Middle frontal gyrus (tissue), 1 donor: ENCODE measurements around the gene KARS1.
"Not testable (repeated sequence)": the region's sequence is repeated elsewhere in the genome, so short reads cannot be mapped to it uniquely, and the experiment has no call there.

Source experiments
- DNase-seq: peaks from one replicate; pipeline ENCODE4 v3.0.0-alpha.2; 2015; ENCODE audit warnings: low spot score; ENCODE audit errors: extremely low spot score

The KARS1 gene

GRCh38 chr16:75626806-75627205 is 20.7 kb downstream of the KARS1 start:
- no peak for DNase-seq

- no peak for DNase-seq
These were observed 22.5 kb downstream of the KARS1 start for GRCh38 chr16:75624921-75625334.

GRCh38 chr16:75622761-75623605 is 24.5 kb downstream of the KARS1 start, which contains the start of gene ADAT1:
ADAT1 (minus strand) TSS chr16:75623281; CDS start chr16:75620799, 2,482 bp downstream.
- DNase-seq: peak; percentile 97

DNA sequence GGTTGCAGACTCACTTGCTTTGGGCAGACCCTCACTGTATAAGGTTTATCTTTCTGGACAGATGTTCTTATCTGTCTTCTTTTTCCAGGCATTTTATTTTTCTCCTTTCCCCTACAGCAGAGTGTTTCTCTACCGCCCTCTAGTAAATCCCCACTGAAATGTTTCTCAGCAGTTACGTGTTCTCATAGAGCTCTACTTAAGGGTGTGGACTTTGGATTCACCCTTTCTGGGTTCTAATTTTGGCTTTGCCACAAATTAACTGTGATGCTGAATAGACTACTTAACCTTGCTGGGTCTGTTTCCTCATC is 26.3 kb downstream of the KARS1 start:
- DNase-seq: no peak

- no peak for DNase-seq
These were observed 26.9 kb downstream of the KARS1 start for GRCh38 chr16:75620326-75621169.

- no peak for DNase-seq
These were observed 28.7 kb downstream of the KARS1 start for GRCh38 chr16:75618780-75619179.

DNA sequence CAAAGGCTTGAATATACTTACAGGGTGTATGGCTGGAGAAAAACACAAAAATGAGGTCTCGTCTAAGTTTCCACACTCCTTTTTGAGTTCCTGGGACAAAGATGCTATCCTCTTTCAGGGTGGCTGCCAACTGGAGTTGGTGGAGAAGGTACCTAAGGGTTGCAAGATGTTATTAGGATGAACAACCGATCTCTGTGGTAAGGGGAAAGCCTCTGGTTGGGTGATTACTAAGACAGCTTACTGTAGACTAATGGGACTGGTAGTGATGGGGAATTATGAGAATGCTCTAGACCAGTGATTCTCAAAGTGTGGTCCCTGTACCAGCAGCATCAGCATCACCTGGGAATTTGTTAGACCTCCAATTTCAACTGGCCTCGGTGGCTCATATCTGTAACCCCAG is 30.3 kb downstream of the KARS1 start:
- no peak for DNase-seq

DNA sequence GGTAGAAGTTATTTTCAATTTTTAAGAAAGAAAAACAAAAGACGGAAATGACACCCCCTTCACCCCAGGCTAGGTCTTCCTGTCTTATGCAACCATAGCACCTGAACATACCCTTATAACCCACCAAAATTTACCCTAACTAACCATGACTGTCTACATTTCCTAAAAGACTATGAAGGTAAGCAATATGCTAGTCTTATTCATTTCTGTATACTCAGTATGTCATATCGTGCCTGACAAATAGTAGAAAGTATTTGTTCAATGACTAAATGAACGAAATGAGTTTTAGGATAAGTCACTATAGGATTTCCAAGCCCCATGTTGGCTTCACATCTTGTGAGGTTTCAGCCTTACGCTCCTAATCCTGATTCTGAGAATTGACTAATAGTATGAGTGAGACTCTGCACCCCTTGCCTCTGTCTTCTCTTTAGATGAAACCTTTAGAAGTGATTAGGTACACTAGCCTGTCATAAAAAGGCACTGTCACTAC is 30.9 kb downstream of the KARS1 start:
- DNase-seq: no peak

GRCh38 chr16:75615619-75616018 is 31.8 kb downstream of the KARS1 start:
- no peak for DNase-seq

- DNase-seq: no peak
These were observed 33.2 kb downstream of the KARS1 start for GRCh38 chr16:75614066-75614897.

DNA sequence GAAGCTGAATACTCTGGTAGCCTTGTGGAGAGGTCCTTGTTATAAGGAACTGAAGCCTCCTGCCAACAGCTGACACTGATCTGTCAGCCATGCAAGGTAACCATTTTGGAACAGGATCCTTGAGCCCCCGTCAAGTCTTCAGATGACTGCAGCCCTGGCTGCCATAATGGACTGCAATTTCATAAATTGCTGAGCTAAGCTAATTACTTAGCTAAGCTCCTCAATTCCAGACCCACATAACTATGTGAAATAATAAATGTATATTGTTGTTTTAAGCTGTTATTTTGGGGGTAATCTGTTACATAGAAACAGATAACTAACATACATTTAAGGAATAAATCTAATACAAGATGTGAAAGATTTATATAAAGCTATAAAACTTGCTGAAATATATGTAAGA is 41.0 kb downstream of the KARS1 start:
- DNase-seq: no peak

GRCh38 chr16:75603241-75603640 is 44.2 kb downstream of the KARS1 start:
- no peak for DNase-seq

- no peak for DNase-seq
These were observed 47.8 kb downstream of the KARS1 start for GRCh38 chr16:75599452-75600277.

DNA sequence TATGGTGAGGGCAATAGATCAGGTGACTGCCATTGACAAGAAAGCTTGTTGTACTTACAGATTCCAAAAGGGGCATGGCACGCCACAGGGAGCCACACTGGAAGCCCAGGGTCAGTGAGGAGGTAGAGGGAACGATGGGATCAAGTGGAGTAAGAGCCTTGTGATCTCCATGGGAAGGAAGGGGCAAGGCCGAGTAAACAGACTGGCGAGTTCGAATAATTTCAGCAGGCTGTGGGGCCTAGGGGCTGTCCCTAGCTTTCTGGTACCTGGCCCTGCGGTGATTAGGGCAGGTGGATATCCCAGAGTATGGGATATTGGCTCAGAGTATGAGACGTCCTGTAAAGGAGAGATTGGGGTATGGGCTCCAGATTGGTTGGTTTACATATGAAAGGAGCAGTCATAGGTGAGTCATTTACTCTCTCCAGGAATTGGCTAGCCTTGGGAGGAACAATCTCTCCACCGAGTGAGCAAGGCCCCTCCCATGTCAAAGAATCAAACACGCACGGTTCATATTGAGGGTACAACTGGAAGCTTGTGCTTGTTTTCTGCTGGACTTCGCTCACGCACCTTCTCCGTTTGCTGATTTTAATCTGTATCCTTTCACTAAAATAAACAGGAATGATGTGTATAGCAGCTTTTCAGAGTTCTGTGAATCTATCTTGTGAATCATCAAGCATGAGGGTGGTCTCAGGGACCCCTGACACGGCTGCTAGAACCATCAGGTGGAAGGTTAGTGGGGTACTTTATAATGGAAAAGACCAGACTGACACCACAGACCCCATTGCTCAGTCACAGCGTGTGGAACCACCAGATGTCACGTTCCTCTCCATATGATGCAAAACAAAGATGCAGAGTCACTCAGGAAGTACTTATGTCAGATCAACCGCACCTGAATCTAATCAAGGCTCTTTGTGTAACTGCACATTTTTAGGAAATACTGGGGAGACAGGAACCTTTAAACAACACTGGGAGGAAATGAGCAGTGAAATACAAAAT is 53.3 kb downstream of the KARS1 start:
- no peak for DNase-seq

DNA sequence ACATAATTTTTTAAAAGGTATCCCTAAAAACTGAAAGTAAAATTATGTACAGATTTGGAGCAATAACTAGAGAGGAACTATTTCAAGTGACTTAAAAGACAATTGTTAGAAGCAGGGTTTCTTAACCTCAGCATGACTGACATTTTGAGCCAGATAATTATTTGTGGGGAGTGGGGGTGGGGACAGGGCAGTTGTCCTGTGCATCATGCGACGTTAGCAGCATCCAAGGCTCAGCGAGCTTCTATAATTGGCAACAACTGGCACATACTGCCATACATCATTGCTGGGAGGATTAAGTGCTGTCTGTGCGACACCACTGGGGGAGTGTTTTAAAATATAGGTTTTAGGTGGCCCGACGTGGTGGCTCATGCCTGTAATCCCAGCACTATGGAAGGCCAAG is 54.2 kb downstream of the KARS1 start:
- no peak for DNase-seq

GRCh38 chr16:75591927-75592326 is 55.5 kb downstream of the KARS1 start:
- not testable (repeated sequence) for DNase-seq

GRCh38 chr16:75590920-75591843 is 56.3 kb downstream of the KARS1 start:
- DNase-seq: no peak

- DNase-seq: no peak
These were observed 58.2 kb downstream of the KARS1 start for GRCh38 chr16:75589306-75589705.
